NCI-H2107 (cell line): Measurements from ENCODE around the gene SPATS2L.

ENCODE experiments used
- DNase-seq: peaks from one replicate; lab custom pipeline; 2025; lab: John Stamatoyannopoulos, UW

SPATS2L gene

GRCh38 chr2:200446612-200447011 lies 140.1 kb downstream of the SPATS2L start:
- no peak for DNase-seq

GRCh38 chr2:200447139-200447855 lies 140.8 kb downstream of the SPATS2L start:
- DNase-seq, result no peak

- no peak for DNase-seq
Measured at GRCh38 chr2:200448455-200448854, 142.0 kb downstream of the SPATS2L start.

GRCh38 chr2:200449149-200449548 lies 142.7 kb downstream of the SPATS2L start:
- DNase-seq, result no peak

- DNase-seq, result no peak
Measured at GRCh38 chr2:200450288-200450687, 143.8 kb downstream of the SPATS2L start.

- no peak for DNase-seq
Measured at GRCh38 chr2:200451511-200451910, 145.0 kb downstream of the SPATS2L start.

- DNase-seq, result no peak
Measured at GRCh38 chr2:200452377-200452776, 145.9 kb downstream of the SPATS2L start.

GRCh38 chr2:200453142-200453852 lies 146.8 kb downstream of the SPATS2L start:
- no peak for DNase-seq

- DNase-seq, result no peak
Measured at GRCh38 chr2:200453853-200454534, 147.5 kb downstream of the SPATS2L start.

- no peak for DNase-seq
Measured at GRCh38 chr2:200454927-200455801, 148.7 kb downstream of the SPATS2L start.

- no peak for DNase-seq
Measured at GRCh38 chr2:200455958-200456421, 149.5 kb downstream of the SPATS2L start.

- no peak for DNase-seq
Measured at GRCh38 chr2:200456567-200456966, 150.1 kb downstream of the SPATS2L start.

GRCh38 chr2:200459101-200459500 lies 152.6 kb downstream of the SPATS2L start:
- no peak for DNase-seq

- no peak for DNase-seq
Measured at GRCh38 chr2:200461846-200462710, 155.6 kb downstream of the SPATS2L start.

- no peak for DNase-seq
Measured at GRCh38 chr2:200463452-200463851, 157.0 kb downstream of the SPATS2L start.

- no peak for DNase-seq
Measured at GRCh38 chr2:200466425-200467418, 160.2 kb downstream of the SPATS2L start.

- no peak for DNase-seq
Measured at GRCh38 chr2:200467806-200468681, 161.6 kb downstream of the SPATS2L start.

GRCh38 chr2:200469708-200470211 lies 163.3 kb downstream of the SPATS2L start:
- no peak for DNase-seq
